DND-41 (cell line): Measurements from ENCODE around the gene XPA.
A peak's percentile ranks its signal among the peaks of the same experiment; 100 is the strongest.

Experiments
- ATAC-seq: fragments of 200-7000 bp; cut with Tn5 transposase; 3 replicates; pipeline ENCODE4 v1.9.1; 2021; ENCODE audit warnings: low read depth; ENCODE audit not compliant: insufficient read depth
- DNase-seq: peaks from one replicate; pipeline ENCODE4 v3.0.0-alpha.2; 2020
- H2AFZ ChIP-seq: 2 replicates; pipeline ENCODE4 v1.6.0; 2012; ENCODE audit warnings: low read depth, low read length
- H3K27ac ChIP-seq: 2 replicates; pipeline ENCODE4 v1.5.1; 2012; ENCODE audit warnings: low read length, inconsistent platforms
- H3K27me3 ChIP-seq: fragments of 200-600 bp; sonication (generic); 2 replicates; pipeline ENCODE4 v1.6.0; 2012; ENCODE audit warnings: low read length, mild to moderate bottlenecking, inconsistent platforms; ENCODE audit not compliant: insufficient read depth, poor library complexity
- H3K36me3 ChIP-seq: 2 replicates; pipeline ENCODE4 v1.5.1; 2012; ENCODE audit warnings: low read length, inconsistent platforms; ENCODE audit not compliant: insufficient read depth
- H3K4me1 ChIP-seq: 2 replicates; pipeline ENCODE4 v1.5.1; 2012; ENCODE audit warnings: mild to moderate bottlenecking, low read length; ENCODE audit not compliant: insufficient read depth
- H3K4me2 ChIP-seq: 2 replicates; pipeline ENCODE4 v1.6.0; 2012; ENCODE audit warnings: mild to moderate bottlenecking, moderate library complexity, low read length, inconsistent platforms; ENCODE audit not compliant: insufficient read depth
- H3K4me3 ChIP-seq, 2 experiments: fragments of 200-600 bp in 1 of 2; shearing (Covaris generic) in 1 of 2; 2 replicates each; pipeline ENCODE4 v1.5.1; 2012 to 2016; ENCODE audit warnings: inconsistent platforms in 2 of 2, low read length in 2 of 2, mild to moderate bottlenecking in 2 of 2, low read depth in 1 of 2, moderate library complexity in 1 of 2
- H3K79me2 ChIP-seq: 2 replicates; pipeline ENCODE4 v1.6.0; 2012; ENCODE audit warnings: low read length, inconsistent platforms; ENCODE audit not compliant: insufficient read depth
- H3K9ac ChIP-seq: 2 replicates; pipeline ENCODE4 v1.6.0; 2012; ENCODE audit warnings: low read depth, mild to moderate bottlenecking, inconsistent platforms, low read length, moderate library complexity
- H3K9me3 ChIP-seq: 2 replicates; pipeline ENCODE4 v1.5.1; 2012; ENCODE audit warnings: low read length, moderate library complexity, mild to moderate bottlenecking, inconsistent platforms; ENCODE audit not compliant: insufficient read depth, severe bottlenecking
- H4K20me1 ChIP-seq: 2 replicates; pipeline ENCODE4 v1.6.0; 2012; ENCODE audit warnings: low read length; ENCODE audit not compliant: insufficient read depth
- CTCF ChIP-seq: IDR thresholded peaks from 2 replicates; pipeline ENCODE4 v1.5.1; 2012; ENCODE audit warnings: borderline replicate concordance, low read length, moderate library complexity, mild to moderate bottlenecking; ENCODE audit not compliant: poor library complexity, severe bottlenecking; ENCODE audit errors: extremely low read depth
- EZH2 ChIP-seq: IDR thresholded peaks from 3 replicates; pipeline ENCODE4 v1.6.1; 2012; ENCODE audit warnings: borderline replicate concordance, low read depth, mild to moderate bottlenecking, moderate library complexity, low read length, inconsistent platforms; ENCODE audit not compliant: severe bottlenecking

The XPA gene

DNA sequence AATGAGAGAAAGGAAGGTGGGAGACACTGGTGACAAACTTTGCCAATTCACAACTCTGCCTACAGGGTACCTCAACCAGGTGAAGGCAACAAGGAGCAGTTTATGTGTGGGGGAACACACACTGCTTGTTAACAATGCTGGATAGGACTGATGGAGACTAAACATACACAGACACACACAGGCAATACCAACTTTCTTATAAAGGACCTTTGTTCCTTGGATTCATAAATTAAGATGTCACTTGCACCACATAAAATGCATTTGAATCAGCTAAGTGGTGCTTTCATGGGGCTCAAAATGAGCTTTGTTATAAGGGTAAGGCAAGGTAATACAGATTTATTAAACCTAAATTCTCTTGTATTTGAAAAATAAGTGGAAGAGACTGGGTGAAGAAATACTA lies 68.0 kb downstream of the XPA start:
- ATAC-seq, result no peak
- TF ChIP-seq EZH2, result no peak
- no peak for TF ChIP-seq CTCF
- peaks cover 26% of the 10 kb centered on the region for H3K36me3 ChIP-seq
- H3K27me3 ChIP-seq, result no peaks in the 10 kb centered on the region
- peaks cover 73% of the 10 kb centered on the region for H3K79me2 ChIP-seq
- H3K27ac ChIP-seq, result no peak overlapping the region
- peaks cover 15% of the 10 kb centered on the region for H4K20me1 ChIP-seq
- H3K4me2 ChIP-seq, result no peak overlapping the region; the same call in 1 of the 2 replicates
- H3K9ac ChIP-seq, result no peak overlapping the region
- no peak overlapping the region for H2AFZ ChIP-seq
- peaks cover 16% of the 10 kb centered on the region for H3K4me1 ChIP-seq
- no peaks in the 10 kb centered on the region for H3K9me3 ChIP-seq
- DNase-seq, result no peak
- H3K4me3 ChIP-seq, result no peak overlapping the region

DNA sequence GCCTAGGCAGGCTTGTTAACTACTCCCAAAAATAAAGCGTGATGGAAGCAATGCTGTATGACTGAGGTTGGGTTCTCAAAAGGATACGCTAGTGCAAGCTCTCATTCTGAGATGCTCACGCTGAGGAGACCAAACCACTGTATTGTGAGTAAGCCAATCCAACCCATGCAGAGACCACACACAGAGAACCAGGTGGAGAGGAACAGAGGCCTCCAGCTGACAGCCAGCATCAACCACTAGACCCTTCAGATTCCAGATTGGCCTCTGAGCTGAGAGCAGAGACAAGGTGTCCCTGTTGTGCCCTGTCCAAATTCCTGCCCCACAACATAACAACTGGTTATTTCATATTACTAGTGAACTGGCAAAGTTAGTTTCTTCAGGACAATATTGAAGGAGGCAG lies 68.5 kb downstream of the XPA start:
- TF ChIP-seq CTCF (no peak), EZH2 (no peak)
- Histone ChIP-seq H4K20me1 (peaks cover 12% of the 10 kb centered on the region; the same call in 1 of the 2 replicates), H3K4me3 (no peak overlapping the region), H3K4me1 (peaks cover 16% of the 10 kb centered on the region), H3K79me2 (peaks cover 70% of the 10 kb centered on the region), H3K4me2 (no peak overlapping the region; the same call in 1 of the 2 replicates), H3K9ac (no peak overlapping the region), H3K27ac (no peak overlapping the region), H3K9me3 (no peaks in the 10 kb centered on the region), H2AFZ (no peak overlapping the region), H3K27me3 (no peaks in the 10 kb centered on the region), H3K36me3 (peaks cover 31% of the 10 kb centered on the region)
- DNase-seq (peak; percentile 10), ATAC-seq (no peak)

GRCh38 chr9:97627624-97628023 lies 69.5 kb downstream of the XPA start:
- no peak for DNase-seq
- H3K27me3 ChIP-seq, result no peaks in the 10 kb centered on the region
- no peak for ATAC-seq
- no peak overlapping the region for H3K4me3 ChIP-seq
- no peak overlapping the region for H3K27ac ChIP-seq
- no peak for TF ChIP-seq CTCF
- no peak for TF ChIP-seq EZH2
- peaks cover 39% of the 10 kb centered on the region for H3K36me3 ChIP-seq
- no peaks in the 10 kb centered on the region for H3K9me3 ChIP-seq
- peaks cover 12% of the 10 kb centered on the region; the same call in 1 of the 2 replicates for H4K20me1 ChIP-seq
- no peak overlapping the region for H3K4me2 ChIP-seq
- H3K79me2 ChIP-seq, result peaks cover 66% of the 10 kb centered on the region
- H3K4me1 ChIP-seq, result peaks cover 16% of the 10 kb centered on the region
- H2AFZ ChIP-seq, result no peak overlapping the region
- no peak overlapping the region for H3K9ac ChIP-seq

GRCh38 chr9:97625620-97626019 lies 71.5 kb downstream of the XPA start:
- no peaks in the 10 kb centered on the region for H3K27me3 ChIP-seq
- H2AFZ ChIP-seq, result no peak overlapping the region
- TF ChIP-seq EZH2 (no peak), CTCF (no peak)
- H3K36me3 ChIP-seq, result peaks cover 55% of the 10 kb centered on the region
- ATAC-seq (no peak), DNase-seq (no peak)
- no peak overlapping the region for H3K27ac ChIP-seq
- H3K4me2 ChIP-seq, result no peak overlapping the region
- no peaks in the 10 kb centered on the region for H3K9me3 ChIP-seq
- H3K4me1 ChIP-seq, result 0 out of 2 replicates have a peak, but pooled peaks cover 4% of the 10 kb centered on the region
- H3K9ac ChIP-seq, result no peak overlapping the region
- H3K79me2 ChIP-seq, result peaks cover 46% of the 10 kb centered on the region
- H3K4me3 ChIP-seq, result no peak overlapping the region
- peaks cover 12% of the 10 kb centered on the region; the same call in 1 of the 2 replicates for H4K20me1 ChIP-seq
